ENCODE results near the gene KIAA0513. TPM values are rescaled to one million over a fixed set of nuclear protein-coding genes. Genes with fewer than 3 reads are reported as not detected.

KIAA0513 gene, protein sequence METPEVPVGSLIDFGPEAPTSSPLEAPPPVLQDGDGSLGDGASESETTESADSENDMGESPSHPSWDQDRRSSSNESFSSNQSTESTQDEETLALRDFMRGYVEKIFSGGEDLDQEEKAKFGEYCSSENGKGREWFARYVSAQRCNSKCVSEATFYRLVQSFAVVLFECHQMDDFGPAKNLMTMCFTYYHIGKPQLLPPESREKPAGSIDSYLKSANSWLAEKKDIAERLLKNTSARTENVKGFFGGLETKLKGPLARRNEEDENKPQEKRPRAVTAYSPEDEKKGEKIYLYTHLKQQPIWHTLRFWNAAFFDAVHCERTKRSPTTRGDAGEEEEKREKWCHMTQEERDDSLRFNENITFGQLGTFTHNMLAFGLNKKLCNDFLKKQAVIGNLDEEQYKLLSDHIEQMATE
- 10 to 100 TPM; 17.7 to 52.0 (median 23.9) TPM for total RNA-seq

DNA sequence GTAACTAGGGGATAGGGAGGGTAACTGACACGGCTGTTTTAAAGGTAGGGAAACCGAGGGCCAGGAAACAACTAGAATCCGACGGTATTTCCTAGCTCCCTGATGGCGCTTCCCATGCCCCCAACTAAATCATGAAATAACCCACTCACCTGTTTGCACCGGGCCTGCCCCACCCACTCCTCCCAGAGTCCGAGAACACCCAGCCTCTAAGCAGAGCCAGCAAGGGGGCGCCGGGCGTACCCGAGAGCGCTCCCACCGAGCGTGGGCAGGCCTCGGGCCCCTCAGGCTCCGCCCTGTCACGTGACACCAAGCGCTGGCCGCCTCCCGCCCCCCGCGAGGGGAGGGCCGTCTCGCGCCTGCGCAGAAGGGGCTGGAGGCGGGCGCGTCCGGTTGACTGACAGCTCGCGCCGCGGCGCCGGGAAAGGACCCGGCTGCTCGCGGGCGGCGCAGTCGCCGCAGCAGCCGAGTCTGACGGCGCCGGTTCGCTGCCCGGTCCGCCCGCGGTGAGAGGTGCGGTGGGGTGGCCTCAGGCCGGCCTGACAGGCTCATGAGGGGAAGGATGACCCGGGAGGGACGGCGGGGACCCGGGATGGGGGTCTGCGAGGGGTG, at the start of gene KIAA0513:
KIAA0513 (plus strand) TSS at position 447 of the 609 bp plus-strand sequence. CDS start 39,277 bp downstream, outside the sequence.
- H3K36me3 ChIP-seq, result no peaks in the 10 kb centered on the region
- peaks cover 6 to 32% (median 16%) of the 10 kb centered on the region in 4 donors for H3K4me1 ChIP-seq
- H3K9me3 ChIP-seq, result no peaks in the 10 kb centered on the region
- H3K4me3 ChIP-seq, result peak within 1 kb of the TSS; percentile 67 to 98 (median 80)
- TF ChIP-seq, protein P1, sequence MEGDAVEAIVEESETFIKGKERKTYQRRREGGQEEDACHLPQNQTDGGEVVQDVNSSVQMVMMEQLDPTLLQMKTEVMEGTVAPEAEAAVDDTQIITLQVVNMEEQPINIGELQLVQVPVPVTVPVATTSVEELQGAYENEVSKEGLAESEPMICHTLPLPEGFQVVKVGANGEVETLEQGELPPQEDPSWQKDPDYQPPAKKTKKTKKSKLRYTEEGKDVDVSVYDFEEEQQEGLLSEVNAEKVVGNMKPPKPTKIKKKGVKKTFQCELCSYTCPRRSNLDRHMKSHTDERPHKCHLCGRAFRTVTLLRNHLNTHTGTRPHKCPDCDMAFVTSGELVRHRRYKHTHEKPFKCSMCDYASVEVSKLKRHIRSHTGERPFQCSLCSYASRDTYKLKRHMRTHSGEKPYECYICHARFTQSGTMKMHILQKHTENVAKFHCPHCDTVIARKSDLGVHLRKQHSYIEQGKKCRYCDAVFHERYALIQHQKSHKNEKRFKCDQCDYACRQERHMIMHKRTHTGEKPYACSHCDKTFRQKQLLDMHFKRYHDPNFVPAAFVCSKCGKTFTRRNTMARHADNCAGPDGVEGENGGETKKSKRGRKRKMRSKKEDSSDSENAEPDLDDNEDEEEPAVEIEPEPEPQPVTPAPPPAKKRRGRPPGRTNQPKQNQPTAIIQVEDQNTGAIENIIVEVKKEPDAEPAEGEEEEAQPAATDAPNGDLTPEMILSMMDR (IDR thresholded peaks at IDR 0.05), result peak in 3 of 6 experiments; percentile 19 to 32 (median 22)
- peak; percentile 94 to 95 for TF ChIP-seq POLR2A (IDR thresholded peaks at IDR 0.05)
- peak within 1 kb of the TSS; percentile 83 to 93 (median 87) for H3K27ac ChIP-seq
- DNase-seq, result peak; percentile 95 to 97 (median 97)
- H3K27me3 ChIP-seq, result no peaks in the 10 kb centered on the region

DNA sequence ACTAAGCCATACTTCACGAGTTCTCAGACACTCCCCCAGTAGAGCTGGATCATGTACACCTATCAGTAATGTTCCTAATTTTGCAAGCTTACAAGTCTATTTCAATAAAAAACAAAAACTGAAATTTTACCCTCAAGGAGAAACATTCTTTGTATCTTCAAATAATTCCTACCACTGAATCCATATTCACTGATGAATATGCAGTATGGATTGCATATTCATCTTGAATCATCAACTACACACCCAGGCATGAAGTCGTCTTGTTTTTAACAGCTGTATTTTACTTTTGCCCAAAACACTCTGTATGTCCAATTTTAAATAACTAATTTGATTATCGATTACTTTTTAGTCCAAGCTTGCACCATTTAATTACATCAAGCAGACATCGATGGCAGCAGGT, 48.1 kb upstream of the KIAA0513 start:
- Histone ChIP-seq H3K9me3 (no peaks in the 10 kb centered on the region), H3K36me3 (peaks cover 0 to 70% (median 0%) of the 10 kb centered on the region in 3 donors), H3K27ac (no peak overlapping the region), H3K4me1 (peaks cover 0 to 32% (median 2%) of the 10 kb centered on the region in 4 donors), H3K27me3 (no peaks in the 10 kb centered on the region), H3K4me3 (no peak overlapping the region)
- no peak for TF ChIP-seq POLR2A (IDR thresholded peaks at IDR 0.05)
- TF ChIP-seq, protein P1 (IDR thresholded peaks at IDR 0.05), result no peak
- no peak for DNase-seq

DNA sequence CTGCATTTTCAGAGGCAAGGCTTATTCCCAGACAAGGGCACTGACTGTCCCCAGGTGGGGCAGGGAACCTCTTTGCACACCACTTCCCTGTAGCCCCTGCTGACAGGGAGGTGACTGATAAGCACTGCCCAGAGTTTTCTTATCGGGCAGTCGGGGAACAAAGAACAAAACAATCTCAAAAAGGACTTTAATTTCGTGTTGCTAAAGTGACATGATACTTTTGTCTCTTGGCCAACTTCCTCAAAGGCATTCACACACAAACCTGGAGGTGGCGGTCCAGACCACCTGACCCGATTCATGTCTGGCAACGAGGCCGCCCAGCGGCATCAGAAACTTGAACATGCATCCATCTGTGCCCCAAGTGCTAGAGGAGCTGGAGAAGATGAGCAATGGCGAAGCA, 45.2 kb upstream of the KIAA0513 start:
- Histone ChIP-seq H3K9me3 (no peaks in the 10 kb centered on the region), H3K4me3 (no peak overlapping the region), H3K27me3 (no peaks in the 10 kb centered on the region), H3K36me3 (peaks cover 0 to 62% (median 0%) of the 10 kb centered on the region in 3 donors), H3K4me1 (peaks cover 0 to 42% (median 2%) of the 10 kb centered on the region in 4 donors), H3K27ac (peak overlapping the region in 3 of 4 donors; percentile 27 to 60 (median 57))
- TF ChIP-seq, protein P1 (IDR thresholded peaks at IDR 0.05), result peak in 4 of 6 experiments; percentile 24 to 79 (median 66)
- TF ChIP-seq POLR2A (IDR thresholded peaks at IDR 0.05), result peak in 1 of 2 donors; percentile 23
- peak in 2 of 3 donors; percentile 79 to 81 for DNase-seq

DNA sequence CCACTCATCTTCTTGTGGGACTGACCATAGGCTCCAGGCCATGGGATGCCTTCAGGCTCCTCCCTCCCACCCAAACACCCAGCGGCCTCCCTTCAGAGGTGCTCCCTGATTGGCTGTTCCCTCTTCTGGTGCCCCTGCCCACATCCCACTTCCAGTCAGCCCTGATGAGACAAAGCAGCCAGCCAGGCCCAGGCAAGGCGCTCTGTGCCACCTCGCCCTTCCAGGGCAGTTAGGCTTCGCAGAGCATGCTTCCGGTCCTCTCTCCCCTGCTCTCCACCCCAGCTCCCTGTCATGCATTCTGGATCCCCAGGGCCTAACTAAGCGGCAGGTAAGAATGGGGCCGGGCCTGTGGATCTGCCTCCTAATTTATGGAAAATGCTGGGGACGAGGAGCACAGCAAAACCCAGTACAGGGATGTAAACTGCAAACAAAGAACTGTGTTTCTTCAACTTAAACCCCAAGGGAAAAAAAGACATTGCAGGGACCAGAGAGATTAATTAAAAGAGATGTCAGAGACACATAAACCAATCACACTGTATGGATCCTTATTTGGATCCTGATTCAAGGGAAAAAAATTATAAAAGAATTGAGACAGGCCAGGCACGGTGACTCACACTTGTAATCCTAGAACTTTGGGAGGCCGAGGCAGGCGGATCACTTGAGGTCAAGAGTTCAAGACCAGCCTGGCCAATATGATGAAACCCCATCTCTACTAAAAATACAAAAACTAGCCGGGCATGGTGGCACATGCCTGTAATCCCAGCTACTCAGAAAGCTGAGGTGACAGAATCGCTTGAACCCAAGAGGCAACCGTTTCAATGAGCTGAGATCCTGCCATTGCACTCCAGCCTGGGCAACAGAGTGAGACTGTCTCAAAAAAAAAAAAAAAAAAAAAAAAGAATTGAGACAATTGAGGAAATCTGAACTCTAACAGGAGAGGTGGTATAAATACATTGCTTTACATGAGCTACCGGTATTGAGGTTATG, 42.2 kb upstream of the KIAA0513 start:
- peaks cover 0 to 68% (median 0%) of the 10 kb centered on the region in 3 donors for H3K36me3 ChIP-seq
- H3K9me3 ChIP-seq, result no peaks in the 10 kb centered on the region
- H3K4me3 ChIP-seq, result no peak overlapping the region
- no peaks in the 10 kb centered on the region for H3K27me3 ChIP-seq
- peaks cover 0 to 41% (median 2%) of the 10 kb centered on the region in 4 donors for H3K4me1 ChIP-seq
- no peak overlapping the region for H3K27ac ChIP-seq
- peak in 1 of 3 donors; percentile 39 for DNase-seq
- TF ChIP-seq POLR2A (IDR thresholded peaks at IDR 0.05), result no peak
- TF ChIP-seq, protein P1 (IDR thresholded peaks at IDR 0.05), result no peak

DNA sequence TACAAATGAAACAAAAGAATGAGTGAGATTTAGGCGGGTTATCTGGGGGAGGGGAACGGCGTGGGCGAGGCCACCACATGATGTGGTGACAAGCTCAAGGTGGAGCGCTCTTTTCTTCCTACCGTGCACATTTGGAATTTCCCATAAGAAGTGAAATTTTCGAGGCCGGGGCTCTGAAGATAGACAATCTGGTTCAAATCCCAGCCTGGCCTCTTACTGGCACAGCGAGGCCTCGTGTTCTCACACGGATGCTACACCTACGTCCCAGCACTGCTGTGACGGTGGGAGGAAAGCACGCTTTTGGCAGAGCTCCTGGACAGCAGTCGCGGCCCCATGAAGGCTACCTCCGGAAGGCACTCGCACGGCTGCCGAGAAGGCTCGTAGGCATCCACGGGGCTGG, 41.5 kb upstream of the KIAA0513 start:
- TF ChIP-seq POLR2A (IDR thresholded peaks at IDR 0.05), result no peak
- TF ChIP-seq, protein P1 (IDR thresholded peaks at IDR 0.05), result no peak
- Histone ChIP-seq H3K4me3 (no peak overlapping the region), H3K9me3 (no peaks in the 10 kb centered on the region), H3K36me3 (peaks cover 0 to 68% (median 0%) of the 10 kb centered on the region in 3 donors), H3K4me1 (peaks cover 0 to 38% (median 2%) of the 10 kb centered on the region in 4 donors), H3K27me3 (no peaks in the 10 kb centered on the region), H3K27ac (no peak overlapping the region)
- peak in 1 of 3 donors; percentile 45 for DNase-seq

Data from Peyer's patch (tissue), 4 donors.